GM18867 (cell line): Measurements from ENCODE around the gene IKZF3.
"Not testable (repeated sequence)": the region's sequence is repeated elsewhere in the genome, so short reads cannot be mapped to it uniquely, and the experiment has no call there.

Experiments
- ATAC-seq: cut with Tn5 transposase; IDR thresholded peaks from one replicate; pipeline ENCODE4 v1.9.1; 2021; ENCODE audit warnings: mild to moderate bottlenecking, moderate library complexity; ENCODE audit not compliant: unreplicated experiment

The IKZF3 gene

GRCh38 chr17:39722104-39722503, 142.0 kb downstream of the IKZF3 start:
- ATAC-seq = no peak

- ATAC-seq = no peak
Observed at GRCh38 chr17:39719563-39720355, 144.4 kb downstream of the IKZF3 start.

GRCh38 chr17:39717660-39718059, 146.5 kb downstream of the IKZF3 start:
- ATAC-seq = no peak

GRCh38 chr17:39716879-39717536, 147.1 kb downstream of the IKZF3 start:
- no peak for ATAC-seq

GRCh38 chr17:39716073-39716818, 147.9 kb downstream of the IKZF3 start:
- no peak for ATAC-seq

- no peak for ATAC-seq
Observed at GRCh38 chr17:39715375-39716072, 148.6 kb downstream of the IKZF3 start.

GRCh38 chr17:39714234-39714633, 149.9 kb downstream of the IKZF3 start:
- no peak for ATAC-seq

- ATAC-seq = no peak
Observed at GRCh38 chr17:39711851-39712250, 152.3 kb downstream of the IKZF3 start.

- not testable (repeated sequence) for ATAC-seq
Observed at GRCh38 chr17:39711071-39711470, 153.0 kb downstream of the IKZF3 start.

- no peak for ATAC-seq
Observed at GRCh38 chr17:39709998-39710964, 153.8 kb downstream of the IKZF3 start.

- no peak for ATAC-seq
Observed at GRCh38 chr17:39709319-39709997, 154.7 kb downstream of the IKZF3 start.
